Retinal pigment epithelial cell (primary cell): ENCODE data around the gene ZNRF1.
A peak's percentile ranks its signal among the peaks of the same experiment; 100 is the strongest.

Experiments used
- DNase-seq: peaks from one replicate; pipeline ENCODE4 v3.0.0-alpha.2; 2010; ENCODE audit warnings: low read depth
- H3K4me3 ChIP-seq: 2 replicates; pipeline ENCODE4 v1.5.1; 2011; ENCODE audit warnings: mild to moderate bottlenecking, low read length, control low read depth, moderate library complexity
- TF ChIP-seq, protein P1 (sequence below): conservative IDR thresholded peaks from 2 replicates; pipeline ENCODE4 v1.5.1; 2011; ENCODE audit warnings: low read depth, low read length, control low read depth, inconsistent platforms

ZNRF1 gene

DNA sequence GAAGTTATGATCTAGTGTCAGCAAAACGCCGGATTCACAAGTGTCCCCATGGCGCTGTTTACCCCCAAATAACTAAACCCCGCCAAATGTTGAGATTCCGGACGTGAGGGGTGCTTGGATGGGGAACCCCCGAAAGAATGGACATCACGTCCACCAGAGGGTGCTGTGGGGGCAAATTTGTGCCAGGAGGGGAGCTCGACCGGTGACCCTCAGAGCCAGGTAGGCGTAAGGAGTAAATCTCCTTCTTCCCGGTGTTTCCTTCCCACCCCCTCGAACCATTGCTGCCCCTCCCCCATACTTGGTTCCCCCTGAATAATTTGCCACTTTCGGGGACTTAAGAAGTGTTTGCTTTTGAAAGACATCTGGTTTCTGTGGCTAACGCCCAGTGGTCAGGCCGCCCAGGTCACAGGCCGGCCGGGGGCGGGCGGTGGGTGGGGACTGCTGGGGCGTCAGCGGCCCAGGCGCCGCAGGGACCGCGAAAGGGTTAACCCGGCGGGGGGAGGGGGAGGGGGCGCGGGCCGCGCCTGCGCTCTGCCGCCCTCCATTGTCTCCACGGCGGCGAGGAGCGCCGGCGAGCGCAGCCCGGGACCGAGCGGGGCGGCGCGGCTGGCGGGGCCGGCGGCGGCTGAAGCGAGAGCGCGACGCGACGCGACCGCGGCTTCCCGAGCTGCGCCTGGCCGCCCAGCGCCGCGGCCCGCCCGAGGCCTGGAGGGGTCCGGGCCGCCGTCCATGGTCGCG, at the start of gene ZNRF1:
Gene ZNRF1, plus strand, starts transcription at position 544 of the 738 bp plus-strand sequence. CDS start 648 bp downstream, outside the sequence.
- TF ChIP-seq, protein P1, sequence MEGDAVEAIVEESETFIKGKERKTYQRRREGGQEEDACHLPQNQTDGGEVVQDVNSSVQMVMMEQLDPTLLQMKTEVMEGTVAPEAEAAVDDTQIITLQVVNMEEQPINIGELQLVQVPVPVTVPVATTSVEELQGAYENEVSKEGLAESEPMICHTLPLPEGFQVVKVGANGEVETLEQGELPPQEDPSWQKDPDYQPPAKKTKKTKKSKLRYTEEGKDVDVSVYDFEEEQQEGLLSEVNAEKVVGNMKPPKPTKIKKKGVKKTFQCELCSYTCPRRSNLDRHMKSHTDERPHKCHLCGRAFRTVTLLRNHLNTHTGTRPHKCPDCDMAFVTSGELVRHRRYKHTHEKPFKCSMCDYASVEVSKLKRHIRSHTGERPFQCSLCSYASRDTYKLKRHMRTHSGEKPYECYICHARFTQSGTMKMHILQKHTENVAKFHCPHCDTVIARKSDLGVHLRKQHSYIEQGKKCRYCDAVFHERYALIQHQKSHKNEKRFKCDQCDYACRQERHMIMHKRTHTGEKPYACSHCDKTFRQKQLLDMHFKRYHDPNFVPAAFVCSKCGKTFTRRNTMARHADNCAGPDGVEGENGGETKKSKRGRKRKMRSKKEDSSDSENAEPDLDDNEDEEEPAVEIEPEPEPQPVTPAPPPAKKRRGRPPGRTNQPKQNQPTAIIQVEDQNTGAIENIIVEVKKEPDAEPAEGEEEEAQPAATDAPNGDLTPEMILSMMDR, result peak; percentile 78
- peak within 1 kb of the TSS; percentile 75 for H3K4me3 ChIP-seq
- DNase-seq, result peak; percentile 46

DNA sequence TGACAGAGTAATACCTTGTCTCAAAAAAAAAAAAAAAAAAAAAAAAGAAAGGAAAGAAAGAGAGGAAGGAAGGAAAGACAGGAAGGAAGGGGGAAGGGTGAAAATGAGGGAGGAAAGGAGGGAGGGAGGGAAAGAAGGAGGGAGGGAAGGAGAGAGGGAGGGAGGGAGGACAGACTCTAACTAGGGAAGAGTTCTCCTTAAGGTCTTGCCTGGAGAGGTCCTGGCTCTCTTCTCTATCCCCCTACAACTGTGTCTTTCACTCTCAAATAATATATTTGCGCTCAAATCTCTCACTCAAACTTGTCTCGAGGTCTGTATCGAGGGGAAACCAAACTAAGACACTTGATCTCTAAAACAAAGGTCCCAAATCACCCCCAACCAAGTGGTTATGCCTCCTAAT, 49.5 kb upstream of the ZNRF1 start:
- no peak for DNase-seq
- H3K4me3 ChIP-seq, result no peak overlapping the region
- TF ChIP-seq, protein P1, result no peak

DNA sequence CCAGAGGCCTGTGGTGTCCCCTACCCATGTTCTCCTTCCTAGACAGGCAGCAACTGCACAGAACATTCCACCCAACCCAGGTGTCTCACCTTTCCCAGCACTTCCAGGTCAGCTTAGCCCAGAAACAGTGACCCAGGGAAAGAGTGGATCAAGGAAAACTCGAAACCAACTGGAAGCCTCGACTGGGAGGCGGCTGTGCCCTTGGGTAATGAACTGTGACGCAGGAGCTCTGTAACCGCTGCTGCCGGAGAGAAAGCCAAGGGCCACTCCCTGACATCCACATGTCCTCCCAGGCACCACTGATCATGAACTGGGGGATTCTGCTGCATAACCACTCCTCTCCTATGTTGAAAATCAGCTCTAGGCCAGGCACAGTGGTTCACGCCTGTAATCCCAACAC, 48.3 kb upstream of the ZNRF1 start:
- DNase-seq, result no peak
- TF ChIP-seq, protein P1, result no peak
- H3K4me3 ChIP-seq, result no peak overlapping the region

DNA sequence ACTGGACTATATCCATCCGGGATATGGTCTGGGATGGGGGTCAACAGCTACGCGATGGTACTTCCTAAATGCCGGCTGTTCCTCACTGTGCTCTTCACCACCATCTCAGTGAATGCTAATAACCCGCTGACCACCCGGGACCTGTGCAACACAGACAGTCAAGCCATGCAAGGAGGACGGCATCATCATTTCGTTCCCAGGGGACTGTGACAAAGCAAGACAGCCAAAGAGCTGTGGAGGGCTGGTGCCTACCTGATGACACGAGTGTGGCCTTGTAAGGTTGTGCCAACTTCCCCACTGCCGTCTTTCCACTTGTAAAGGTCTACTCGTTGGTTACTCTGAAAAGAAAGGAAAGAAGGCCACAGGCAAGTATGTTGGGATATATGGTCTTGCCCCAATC, 47.6 kb upstream of the ZNRF1 start:
- TF ChIP-seq, protein P1, result no peak
- DNase-seq, result no peak
- no peak overlapping the region for H3K4me3 ChIP-seq

DNA sequence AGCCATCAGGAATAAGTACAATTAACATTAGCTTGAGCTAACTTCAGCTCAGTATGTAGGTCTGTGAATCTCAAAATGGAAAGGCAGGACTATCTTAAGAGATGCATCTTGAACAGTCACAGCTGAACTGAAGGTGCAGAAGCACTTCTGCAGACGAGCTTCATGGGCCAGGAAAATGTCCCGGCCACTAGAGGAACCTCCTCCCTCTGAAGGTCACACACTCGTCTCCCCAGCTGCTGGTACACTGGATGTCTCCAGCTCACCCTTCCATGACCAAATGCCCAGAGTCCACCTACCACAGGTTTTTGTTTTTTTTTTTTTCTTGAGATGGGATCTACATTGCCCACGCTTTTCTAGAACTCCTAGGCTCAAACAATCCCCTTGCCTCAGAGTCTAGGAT, 47.1 kb upstream of the ZNRF1 start:
- H3K4me3 ChIP-seq, result no peak overlapping the region
- DNase-seq, result no peak
- TF ChIP-seq, protein P1, result no peak

DNA sequence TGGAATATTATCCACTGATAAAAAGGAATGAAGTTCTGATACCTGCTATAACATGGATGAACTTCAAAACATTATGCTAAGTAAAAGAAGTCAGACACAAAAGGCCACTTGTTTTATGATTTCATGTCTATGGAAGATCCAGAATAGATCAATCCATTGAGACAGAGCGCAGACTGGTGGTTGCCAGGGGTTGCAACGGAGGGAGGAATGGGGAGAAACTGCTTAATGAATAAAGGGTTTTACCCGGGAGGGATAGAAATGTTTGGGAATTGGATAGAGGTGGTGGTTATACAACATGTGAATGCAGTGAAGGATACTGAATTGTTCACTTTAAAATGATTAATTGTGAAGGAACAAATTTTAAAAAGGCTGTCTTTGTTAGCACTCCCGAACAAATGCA, 44.1 kb upstream of the ZNRF1 start:
- no peak overlapping the region for H3K4me3 ChIP-seq
- no peak for DNase-seq
- TF ChIP-seq, protein P1, result no peak

DNA sequence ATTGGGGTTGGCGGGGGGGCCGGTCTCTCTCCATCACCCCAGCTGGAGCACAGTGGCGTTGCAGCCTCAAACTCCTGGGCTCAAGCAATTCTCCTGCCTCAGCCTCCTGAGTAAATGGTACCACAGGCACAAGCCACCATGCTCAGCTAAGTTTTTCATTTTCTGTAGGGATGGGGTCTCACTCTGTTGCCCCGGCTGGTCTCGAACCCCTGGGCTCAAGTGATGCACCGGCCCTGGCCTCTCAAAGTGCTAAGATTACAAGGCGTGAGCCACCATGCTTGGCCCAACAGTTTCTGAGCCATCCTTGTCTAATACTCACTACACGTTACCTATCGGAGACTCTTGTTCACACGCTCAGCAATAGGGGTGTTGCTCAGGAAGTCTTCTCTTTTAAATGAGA, 25.5 kb upstream of the ZNRF1 start:
- no peak overlapping the region for H3K4me3 ChIP-seq
- DNase-seq, result no peak
- TF ChIP-seq, protein P1, result no peak
